T-cell (primary cell): Measurements from ENCODE around the gene DYNC1I2. TPM values are rescaled to one million over a fixed set of nuclear protein-coding genes. Genes with fewer than 3 reads are reported as not detected.

Experiments used
- ATAC-seq, 4 experiments: fragments of 200-7000 bp in 3 of 4; fragments of 150-1000 bp in 1 of 4; cut with Tn5 transposase; replicated peaks in 1 of 4; 1 replicate in 3 of 4; 2 replicates in 1 of 4; pipeline ENCODE4 v1.10.0; 2021; ENCODE audit warnings: moderate library complexity in 3 of 4, mild to moderate bottlenecking in 2 of 4, moderate number of reproducible peaks in 1 of 4
- CTCF ChIA-PET, 2 donors: fragments of 300-600 bp; sonication (Branson Sonifier 250); formaldehyde crosslinking; loops; one replicate each; lab custom pipeline; 2022; ENCODE audit warnings: antibody characterized with exemption in 2 of 2; lab: Charles Lee
- POLR2A ChIA-PET, 2 donors: fragments of 300-600 bp; sonication (Branson Sonifier 250); formaldehyde crosslinking; loops; one replicate each; lab custom pipeline; 2022; ENCODE audit warnings: antibody characterized with exemption in 2 of 2; lab: Charles Lee
- DNase-seq, 35 experiments: peaks; one replicate each; pipeline versions ENCODE4 v3.0.0 to v3.0.0-alpha.2; 2013 to 2023
- H3K27ac ChIP-seq: one replicate; pipeline ENCODE4 v1.5.1; 2013; ENCODE audit warnings: low read length
- H3K27me3 ChIP-seq, 2 experiments: replicated peaks in 1 of 2; 1 replicate in 1 of 2; 2 replicates in 1 of 2; pipeline versions ENCODE4 v1.6.1 to v1.7.0; 2013; ENCODE audit warnings: low read length in 1 of 2, mixed read lengths in 1 of 2; ENCODE audit not compliant: control insufficient read depth in 2 of 2, insufficient read depth in 2 of 2; ENCODE audit errors: extremely low read depth in 1 of 2
- H3K36me3 ChIP-seq, 2 donors: 1 replicate in 1 of 2; 2 replicates in 1 of 2; pipeline versions ENCODE4 v1.6.1 to v1.7.0; 2013; ENCODE audit warnings: low read length in 1 of 2; ENCODE audit not compliant: control insufficient read depth in 2 of 2, insufficient read depth in 1 of 2; ENCODE audit errors: extremely low read depth in 1 of 2
- H3K4me1 ChIP-seq, 2 experiments: 1 replicate in 1 of 2; 2 replicates in 1 of 2; pipeline versions ENCODE4 v1.6.1 to v1.7.0; 2013; ENCODE audit warnings: low read length in 2 of 2, mixed read lengths in 1 of 2; ENCODE audit not compliant: insufficient read depth in 2 of 2, control insufficient read depth in 1 of 2; ENCODE audit errors: extremely low read depth in 1 of 2
- H3K4me3 ChIP-seq, 2 donors: 1 replicate in 1 of 2; 2 replicates in 1 of 2; pipeline versions ENCODE4 v1.5.1 to v1.7.0; 2013; ENCODE audit warnings: mild to moderate bottlenecking in 2 of 2, low read length in 1 of 2, moderate library complexity in 1 of 2; ENCODE audit not compliant: control insufficient read depth in 1 of 2; ENCODE audit errors: extremely low read depth in 1 of 2
- H3K9me3 ChIP-seq: 2 replicates; pipeline ENCODE4 v1.7.0; 2013
- H3K27ac Mint-ChIP-seq, 2 donors: one replicate each; pipeline ENCODE4 v1.8.0; 2020 to 2021; ENCODE audit warnings: mild to moderate bottlenecking in 2 of 2, mixed read lengths in 2 of 2
- H3K27me3 Mint-ChIP-seq, 2 donors: one replicate each; pipeline ENCODE4 v1.8.0; 2021 to 2022; ENCODE audit warnings: mixed read lengths in 2 of 2
- H3K36me3 Mint-ChIP-seq: one replicate; pipeline ENCODE4 v1.8.0; 2021; ENCODE audit warnings: mixed read lengths
- H3K4me1 Mint-ChIP-seq, 3 donors: one replicate each; pipeline ENCODE4 v1.8.0; 2020 to 2022; ENCODE audit warnings: mixed read lengths in 3 of 3, mild to moderate bottlenecking in 1 of 3
- H3K4me3 Mint-ChIP-seq, 3 donors: one replicate each; pipeline ENCODE4 v1.8.0; 2020 to 2022; ENCODE audit warnings: mild to moderate bottlenecking in 3 of 3, mixed read lengths in 3 of 3, moderate library complexity in 3 of 3
- H3K9me3 Mint-ChIP-seq, 3 donors: one replicate each; pipeline ENCODE4 v1.8.0; 2020 to 2022; ENCODE audit warnings: mixed read lengths in 3 of 3
- WGBS: methylation state at CpG from one replicate; pipeline ENCODE4 v1.1.5; 2013; ENCODE audit warnings: missing lambda C conversion rate; ENCODE audit not compliant: insufficient coverage; 5-methylcytosine and 5-hydroxymethylcytosine counted together
- total RNA-seq, 35 experiments: library from RNA in 6 of 35; stranded (reverse) in 6 of 35; fragments of 120-200 nt in 1 of 35; gene quantifications; one replicate each; pipeline versions ENCODE4 v1.2.1 to v1.2.4 and lab custom pipeline; 2013 to 2026

DYNC1I2 gene
- total RNA-seq, 5 donors from 2014 or later (not counting 1 experiment from before 2014, with no cell fraction given): 25.6 to 43.7 (median 42.4) TPM

DNA sequence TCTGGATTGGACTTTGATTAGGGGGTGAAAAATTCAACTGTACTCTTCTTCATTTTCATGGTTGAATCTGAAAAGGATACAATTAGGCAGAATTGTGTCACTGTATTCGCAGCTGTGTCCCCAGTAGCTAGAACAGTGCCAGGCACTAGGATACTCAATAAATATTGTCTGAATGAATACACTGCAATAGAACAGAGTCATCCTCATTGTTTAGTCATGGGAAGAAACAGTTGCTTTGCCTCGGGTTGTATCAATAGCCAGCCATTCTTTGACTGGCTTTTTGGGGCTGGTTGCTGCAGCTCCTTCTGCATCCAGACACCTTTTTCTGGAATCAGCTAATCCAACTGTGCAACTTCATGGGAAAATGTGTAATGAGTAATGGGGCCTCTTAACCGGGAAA is 18.1 kb upstream of the DYNC1I2 start:
- POLR2A ChIA-PET: interaction anchor here in 1 of 2 donors (0.7 kb wide), 1 partner anchor 1080 kb away, joined by 3 read pairs; no protein-coding TSS in a partner anchor
- CTCF ChIA-PET: no interaction called here

DNA sequence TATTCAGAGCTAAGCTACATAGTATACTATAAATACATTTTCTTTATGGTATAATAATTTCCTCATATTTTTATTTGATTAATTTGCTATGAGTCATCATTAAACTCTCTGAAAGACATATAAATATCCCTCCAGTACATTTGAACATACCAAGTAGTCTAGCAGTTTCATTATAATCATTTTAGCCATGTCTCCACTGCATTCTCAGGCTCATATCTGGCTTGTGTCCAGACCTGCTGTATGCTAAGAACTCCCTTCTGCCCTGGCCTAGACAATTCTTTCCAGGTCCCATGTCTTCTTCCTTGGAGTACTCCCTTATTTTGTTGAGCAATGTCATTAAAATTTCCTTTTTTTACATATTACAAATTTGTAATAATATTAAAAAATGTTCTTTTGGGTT is 16.6 kb upstream of the DYNC1I2 start:
- H3K27me3 ChIP-seq: peaks cover 0 to 4% of the 10 kb centered on the region in 2 experiments
- CTCF ChIA-PET: no interaction called here

More for the DNA sequence above, 18.1 kb upstream of the DYNC1I2 start:
- Histone ChIP-seq H3K9me3 (no peaks in the 10 kb centered on the region), H3K27me3 (peaks cover 0 to 5% of the 10 kb centered on the region in 2 experiments), H3K36me3 (no peaks in the 10 kb centered on the region), H3K27ac (no peak overlapping the region), H3K4me1 (no peaks in the 10 kb centered on the region), H3K4me3 (no peak overlapping the region)
- Mint-ChIP-seq H3K4me1 (no peaks in the 10 kb centered on the region), H3K9me3 (no peaks in the 10 kb centered on the region), H3K4me3 (no peak overlapping the region), H3K27me3 (peaks cover 0 to 14% of the 10 kb centered on the region in 2 donors), H3K27ac (no peak overlapping the region), H3K36me3 (no peaks in the 10 kb centered on the region)
- ATAC-seq (no peak), DNase-seq (no peak)
- 0% methylated on average over 1 of the region's 3 CpGs for WGBS

DNA sequence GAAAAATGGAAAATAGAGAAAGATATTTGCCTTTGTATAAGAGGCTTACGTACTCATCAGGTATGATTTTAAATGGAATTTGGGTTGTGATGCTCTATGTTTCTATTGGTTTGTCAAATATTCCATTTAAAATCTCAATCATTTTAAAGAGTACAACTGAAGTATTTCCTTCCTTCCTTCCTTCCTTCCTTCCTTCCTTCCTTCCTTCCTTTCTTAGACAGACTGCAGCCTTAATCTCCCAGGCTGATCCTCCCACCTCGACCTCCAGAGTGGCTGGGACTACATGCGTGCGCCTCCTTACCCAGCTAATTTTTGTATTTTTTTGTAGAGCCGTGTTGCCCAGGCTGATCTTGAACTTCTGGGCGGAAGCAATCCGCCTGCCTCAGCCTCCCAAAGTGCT is 15.4 kb upstream of the DYNC1I2 start:
- no peak overlapping the region for H3K27ac Mint-ChIP-seq
- Histone ChIP-seq H3K36me3 (no peaks in the 10 kb centered on the region), H3K27me3 (peaks cover 0 to 3% of the 10 kb centered on the region in 2 experiments), H3K4me1 (no peaks in the 10 kb centered on the region), H3K4me3 (no peak overlapping the region), H3K9me3 (no peaks in the 10 kb centered on the region), H3K27ac (no peak overlapping the region)
- no peak for DNase-seq
- WGBS: 77% methylated on average over 6 of the region's 7 CpGs
- peaks cover 0 to 9% of the 10 kb centered on the region in 2 donors for H3K27me3 Mint-ChIP-seq
- POLR2A ChIA-PET: no interaction called here
- no peak overlapping the region for H3K4me3 Mint-ChIP-seq
- H3K36me3 Mint-ChIP-seq: no peaks in the 10 kb centered on the region
- H3K4me1 Mint-ChIP-seq: no peaks in the 10 kb centered on the region
- CTCF ChIA-PET: no interaction called here
- ATAC-seq: no peak
- no peaks in the 10 kb centered on the region for H3K9me3 Mint-ChIP-seq

More for the DNA sequence above, 16.6 kb upstream of the DYNC1I2 start:
- DNase-seq (no peak), ATAC-seq (no peak)
- H3K36me3 ChIP-seq: no peaks in the 10 kb centered on the region
- no peaks in the 10 kb centered on the region for H3K9me3 ChIP-seq
- no peak overlapping the region for H3K4me3 ChIP-seq
- POLR2A ChIA-PET: no interaction called here
- Mint-ChIP-seq H3K9me3 (no peaks in the 10 kb centered on the region), H3K4me3 (no peak overlapping the region), H3K27me3 (peaks cover 0 to 9% of the 10 kb centered on the region in 2 donors), H3K4me1 (no peaks in the 10 kb centered on the region), H3K36me3 (no peaks in the 10 kb centered on the region), H3K27ac (no peak overlapping the region)
- no peak overlapping the region for H3K27ac ChIP-seq
- no peaks in the 10 kb centered on the region for H3K4me1 ChIP-seq

DNA sequence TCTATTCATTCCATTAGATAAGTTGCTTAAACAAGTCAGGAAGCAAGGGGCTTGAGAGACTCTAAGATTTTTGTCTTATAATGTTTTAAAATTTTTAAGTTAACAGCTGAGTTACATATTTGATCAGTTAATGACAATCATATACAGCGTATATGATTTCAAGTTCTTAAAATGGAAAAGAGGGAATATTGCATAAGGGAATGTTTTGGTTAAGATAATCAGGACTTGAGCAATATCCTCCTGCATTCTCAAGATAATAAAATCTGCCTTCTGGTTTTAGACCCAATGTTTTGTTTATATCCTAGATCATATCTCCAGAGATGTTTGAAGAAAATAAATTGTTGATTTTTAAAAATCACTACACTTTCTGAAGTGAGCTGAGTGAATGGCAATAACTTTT is 13.4 kb upstream of the DYNC1I2 start:
- Mint-ChIP-seq H3K36me3 (no peaks in the 10 kb centered on the region), H3K4me1 (no peaks in the 10 kb centered on the region), H3K4me3 (no peak overlapping the region), H3K27me3 (peaks cover 7 to 9% of the 10 kb centered on the region in 2 donors), H3K9me3 (no peaks in the 10 kb centered on the region), H3K27ac (no peak overlapping the region)
- Histone ChIP-seq H3K27ac (no peak overlapping the region), H3K4me3 (no peak overlapping the region), H3K27me3 (peaks cover 0 to 3% of the 10 kb centered on the region in 2 experiments), H3K36me3 (no peaks in the 10 kb centered on the region), H3K9me3 (no peaks in the 10 kb centered on the region), H3K4me1 (no peaks in the 10 kb centered on the region)
- ChIA-PET POLR2A (no interaction called here), CTCF (no interaction called here)
- DNase-seq (no peak), ATAC-seq (no peak)
- whole genome bisulfite sequencing: no CpG with 5 or more reads among the region's 1 CpG

DNA sequence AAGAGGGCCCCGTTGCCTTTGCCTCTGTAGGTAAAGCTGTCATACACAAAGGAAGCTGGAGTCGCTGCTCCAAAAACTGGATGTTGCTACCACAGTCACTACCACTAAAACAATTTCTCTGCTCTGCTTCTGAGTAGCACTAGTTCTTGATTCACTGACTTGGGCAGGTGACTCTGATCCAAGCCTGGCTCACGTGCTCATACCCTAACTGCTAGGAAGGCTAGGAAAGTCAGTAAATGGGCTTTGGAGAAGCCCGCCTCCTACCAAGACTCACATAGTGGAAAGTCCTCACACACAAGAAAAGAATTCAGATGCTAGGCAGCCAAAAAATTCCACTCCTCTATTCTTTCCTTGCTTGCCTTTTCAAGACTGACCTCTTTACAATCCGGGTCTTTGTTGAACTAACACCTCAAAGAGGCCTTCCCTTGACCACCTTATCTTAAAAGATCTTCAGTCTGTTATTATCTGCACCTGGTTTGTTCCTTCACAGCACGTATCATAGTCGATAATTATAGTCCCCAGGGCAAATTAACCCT is 11.4 kb upstream of the DYNC1I2 start:
- H3K4me3 ChIP-seq: no peak overlapping the region
- H3K9me3 ChIP-seq: no peaks in the 10 kb centered on the region
- no peaks in the 10 kb centered on the region for H3K9me3 Mint-ChIP-seq
- H3K27ac Mint-ChIP-seq: no peak overlapping the region
- no peaks in the 10 kb centered on the region for H3K36me3 Mint-ChIP-seq
- no peak overlapping the region for H3K27ac ChIP-seq
- ATAC-seq (no peak), DNase-seq (no peak)
- CTCF ChIA-PET: no interaction called here
- 76% methylated on average over 3 of the region's 7 CpGs for WGBS
- H3K4me3 Mint-ChIP-seq: no peak overlapping the region
- no peaks in the 10 kb centered on the region for H3K36me3 ChIP-seq
- POLR2A ChIA-PET: no interaction called here
- no peaks in the 10 kb centered on the region for H3K4me1 ChIP-seq
- peaks cover 7 to 9% of the 10 kb centered on the region in 2 donors for H3K27me3 Mint-ChIP-seq
- peaks cover 0 to 3% of the 10 kb centered on the region in 2 experiments for H3K27me3 ChIP-seq
- no peaks in the 10 kb centered on the region for H3K4me1 Mint-ChIP-seq

DNA sequence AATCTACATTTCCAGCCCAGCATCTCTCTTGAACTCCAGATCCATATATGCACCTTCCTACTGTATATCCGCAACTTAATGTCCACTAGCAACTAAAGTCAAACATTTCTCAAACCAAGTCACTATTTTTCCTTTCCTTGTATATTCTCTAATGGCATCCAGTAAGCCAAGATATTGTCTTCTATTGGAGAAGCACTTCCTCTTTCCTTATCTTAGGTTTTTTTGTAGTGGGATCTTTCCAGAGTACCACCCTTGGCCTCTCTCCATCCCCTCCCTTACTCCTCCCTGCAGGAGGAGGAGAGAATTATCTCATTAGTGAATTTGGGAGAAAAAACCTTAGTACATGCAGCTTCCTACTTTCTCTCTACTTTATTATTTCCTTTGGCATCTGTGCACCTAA is 8.7 kb upstream of the DYNC1I2 start:
- ChIA-PET POLR2A (no interaction called here), CTCF (no interaction called here)
- Histone ChIP-seq H3K36me3 (no peaks in the 10 kb centered on the region), H3K27ac (no peak overlapping the region), H3K9me3 (no peaks in the 10 kb centered on the region), H3K4me3 (no peak overlapping the region), H3K4me1 (no peaks in the 10 kb centered on the region), H3K27me3 (no peaks in the 10 kb centered on the region)
- ATAC-seq (no peak), DNase-seq (no peak)
- no peaks in the 10 kb centered on the region for H3K36me3 Mint-ChIP-seq
- H3K4me3 Mint-ChIP-seq: no peak overlapping the region
- H3K4me1 Mint-ChIP-seq: no peaks in the 10 kb centered on the region
- no peak overlapping the region for H3K27ac Mint-ChIP-seq
- peaks cover under 1 to 7% of the 10 kb centered on the region in 2 donors for H3K27me3 Mint-ChIP-seq
- H3K9me3 Mint-ChIP-seq: no peaks in the 10 kb centered on the region
- WGBS: 40% methylated on average over 1 of the region's 1 CpG
